Effector memory CD8-positive, alpha-beta T cell (primary cell): ENCODE data around the gene TMEM31.

Source experiments
- ATAC-seq: fragments of 150-1000 bp; cut with Tn5 transposase; replicated peaks from 2 replicates; pipeline ENCODE4 v1.10.0; 2021; ENCODE audit warnings: mild to moderate bottlenecking, moderate library complexity
- DNase-seq, 3 experiments: peaks; one replicate each; pipeline ENCODE4 v3.0.0; 2021
- H3K27ac Mint-ChIP-seq, 2 donors: one replicate each; pipeline ENCODE4 v1.8.0; 2022; ENCODE audit warnings: mild to moderate bottlenecking in 2 of 2, mixed read lengths in 2 of 2, moderate library complexity in 2 of 2
- H3K27me3 Mint-ChIP-seq, 2 donors: one replicate each; pipeline ENCODE4 v1.8.0; 2022; ENCODE audit warnings: mixed read lengths in 2 of 2
- H3K36me3 Mint-ChIP-seq: one replicate; pipeline ENCODE4 v1.8.0; 2022; ENCODE audit warnings: mild to moderate bottlenecking, moderate library complexity, mixed read lengths; ENCODE audit not compliant: insufficient read depth
- H3K4me1 Mint-ChIP-seq, 2 donors: one replicate each; pipeline ENCODE4 v1.8.0; 2022; ENCODE audit warnings: low read depth in 2 of 2, mixed read lengths in 2 of 2
- H3K4me3 Mint-ChIP-seq, 2 donors: one replicate each; pipeline ENCODE4 v1.8.0; 2022; ENCODE audit warnings: mild to moderate bottlenecking in 2 of 2, mixed read lengths in 2 of 2, moderate library complexity in 2 of 2
- H3K9me3 Mint-ChIP-seq, 2 donors: one replicate each; pipeline ENCODE4 v1.8.0; 2022; ENCODE audit warnings: mixed read lengths in 2 of 2
- total RNA-seq, 9 experiments: gene quantifications; one replicate each; lab custom pipeline; 2026; lab: John Stamatoyannopoulos, UW

The TMEM31 gene, protein sequence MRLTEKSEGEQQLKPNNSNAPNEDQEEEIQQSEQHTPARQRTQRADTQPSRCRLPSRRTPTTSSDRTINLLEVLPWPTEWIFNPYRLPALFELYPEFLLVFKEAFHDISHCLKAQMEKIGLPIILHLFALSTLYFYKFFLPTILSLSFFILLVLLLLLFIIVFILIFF
- 0 to 1.3 (median 0) reads per million in 9 experiments for total RNA-seq

DNA sequence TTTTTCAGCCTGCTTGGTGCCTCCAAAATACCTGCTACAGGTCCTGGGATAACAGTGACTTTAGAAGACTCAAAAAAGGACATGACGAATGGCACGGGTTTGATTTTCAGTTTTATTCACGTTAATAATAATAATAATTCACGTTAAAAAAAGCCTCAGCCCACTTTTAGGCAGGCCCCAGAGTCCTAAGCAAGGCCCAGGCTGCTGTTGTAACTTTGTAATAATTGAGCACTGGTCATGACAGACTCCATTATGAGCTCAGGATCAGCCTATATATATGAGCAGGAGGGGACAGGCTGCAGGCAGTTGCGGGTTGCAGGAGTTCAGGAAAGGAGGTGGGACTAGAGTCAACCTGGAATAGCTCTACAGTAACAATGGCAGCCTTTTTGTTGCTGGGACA, at the start of gene TMEM31:
TSS of gene TMEM31 (plus strand) at position 301 of the 400 bp plus-strand sequence. CDS start 1,350 bp downstream, outside the sequence.
- H3K4me3 Mint-ChIP-seq, result no peak within 1 kb of the TSS
- ATAC-seq (no peak), DNase-seq (no peak)
- no peaks in the 10 kb centered on the region for H3K4me1 Mint-ChIP-seq
- no peak within 1 kb of the TSS for H3K27ac Mint-ChIP-seq
- peaks cover 7 to 13% of the 10 kb centered on the region in 2 donors for H3K27me3 Mint-ChIP-seq
- H3K36me3 Mint-ChIP-seq, result no peaks in the 10 kb centered on the region
- no peaks in the 10 kb centered on the region for H3K9me3 Mint-ChIP-seq

DNA sequence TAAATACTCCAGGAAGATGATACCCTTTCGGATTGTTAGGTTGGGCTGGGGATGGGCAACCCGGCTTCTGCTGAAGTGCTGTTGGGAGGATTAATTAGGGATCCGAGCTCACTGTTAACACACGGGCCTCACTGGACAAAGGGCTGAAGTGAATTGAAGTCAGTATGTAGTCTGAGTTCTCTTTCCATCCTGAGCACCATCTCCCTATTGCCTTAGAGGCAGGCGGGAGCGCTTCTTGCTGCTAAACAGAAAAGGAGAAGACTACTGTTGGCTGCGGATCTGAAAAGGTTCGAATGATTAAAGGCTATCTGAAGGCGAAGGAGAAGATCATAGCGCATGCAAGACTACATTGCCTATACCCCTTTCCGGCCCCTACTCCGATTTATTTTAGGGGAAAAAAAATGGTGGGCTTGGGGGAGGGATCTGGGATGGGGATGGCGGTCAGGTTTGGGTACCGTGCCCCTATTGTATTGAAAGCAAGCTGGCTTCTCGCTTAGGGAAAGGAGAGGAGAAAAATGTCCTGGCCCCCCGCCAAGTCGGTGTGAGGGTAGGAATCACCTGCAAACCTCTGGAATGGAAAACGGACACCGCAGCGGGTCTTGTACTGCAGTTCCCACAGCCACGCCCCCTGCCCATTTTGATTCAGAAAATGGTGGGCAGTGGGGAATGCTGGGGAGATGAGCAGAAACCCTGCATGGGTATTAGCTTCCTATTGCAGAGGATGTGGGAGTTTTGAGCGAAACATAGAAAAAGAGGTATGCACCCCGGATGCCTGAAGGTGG, 46.5 kb upstream of the TMEM31 start:
- no peaks in the 10 kb centered on the region for H3K4me1 Mint-ChIP-seq
- H3K4me3 Mint-ChIP-seq, result no peak overlapping the region
- H3K27me3 Mint-ChIP-seq, result peaks cover 7 to 23% of the 10 kb centered on the region in 2 donors
- no peak for DNase-seq
- H3K9me3 Mint-ChIP-seq, result no peaks in the 10 kb centered on the region
- no peak overlapping the region for H3K27ac Mint-ChIP-seq
- no peaks in the 10 kb centered on the region for H3K36me3 Mint-ChIP-seq
- ATAC-seq, result no peak

DNA sequence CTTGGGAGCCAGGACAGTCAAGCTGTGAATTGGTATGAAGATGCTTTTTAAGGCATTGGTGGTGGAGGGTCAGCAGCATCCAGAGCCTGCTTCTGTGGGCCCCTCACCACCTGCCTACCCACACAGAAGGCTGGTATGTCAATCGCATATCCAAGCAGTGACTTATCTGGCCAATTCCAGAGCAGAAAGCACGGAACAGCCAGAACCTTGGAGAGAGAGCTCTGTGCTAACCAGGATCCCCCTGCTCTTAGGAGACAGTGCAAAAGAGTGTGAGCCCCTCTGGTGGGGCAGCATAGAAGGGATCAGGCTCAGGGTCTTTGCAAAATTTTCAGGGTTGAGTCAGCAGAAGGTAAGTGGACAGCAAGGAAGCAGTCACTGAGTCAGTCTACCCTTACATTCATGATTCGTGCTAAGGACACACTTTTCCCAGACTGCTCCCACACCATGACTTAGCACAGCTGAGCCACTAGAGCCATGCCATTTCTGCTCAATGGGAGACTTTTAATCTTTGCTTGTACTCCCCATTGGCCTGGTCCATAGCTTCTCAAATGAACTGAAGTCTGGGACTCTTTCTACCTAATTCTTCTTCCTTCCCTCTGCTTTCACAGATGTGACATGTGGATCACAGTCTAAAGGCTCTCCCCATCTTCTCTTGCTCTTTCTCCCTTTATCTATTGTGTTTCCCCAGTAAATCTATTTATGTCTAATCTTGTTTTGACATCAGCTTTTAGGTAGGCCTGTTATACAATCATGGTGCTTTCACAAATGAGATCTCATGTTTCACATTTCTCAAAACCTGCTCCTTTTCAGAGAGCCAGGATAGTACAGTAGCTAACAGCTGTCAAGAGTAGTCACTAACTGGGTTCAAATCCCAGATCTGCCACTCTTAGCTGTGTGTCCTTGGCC, 44.3 kb upstream of the TMEM31 start:
- no peak overlapping the region for H3K4me3 Mint-ChIP-seq
- H3K36me3 Mint-ChIP-seq, result no peaks in the 10 kb centered on the region

DNA sequence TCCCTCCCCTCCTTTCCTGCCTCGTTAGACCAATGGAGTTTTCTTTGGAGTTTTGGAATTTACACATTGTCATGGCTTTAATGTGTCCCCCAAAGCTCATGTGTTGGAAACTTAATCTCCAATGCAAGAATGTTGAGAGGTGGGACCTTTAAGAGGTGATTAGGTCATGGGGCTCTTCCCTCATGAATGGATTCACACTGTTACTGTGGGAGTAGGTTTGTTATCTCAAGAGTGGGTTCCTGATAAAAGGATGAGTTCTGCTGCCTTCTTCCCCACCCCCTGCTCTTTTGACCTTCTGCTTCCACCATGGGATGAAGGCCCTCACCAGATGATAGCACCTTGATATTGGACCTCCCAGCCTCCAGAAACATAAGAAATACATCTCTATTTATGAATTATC, 41.0 kb upstream of the TMEM31 start:
- Mint-ChIP-seq H3K27ac (no peak overlapping the region), H3K36me3 (no peaks in the 10 kb centered on the region), H3K4me1 (no peaks in the 10 kb centered on the region), H3K27me3 (peaks cover 0 to under 1% of the 10 kb centered on the region in 2 donors), H3K4me3 (no peak overlapping the region), H3K9me3 (no peaks in the 10 kb centered on the region)
- DNase-seq, result no peak
- no peak for ATAC-seq

More for the DNA sequence above, 44.3 kb upstream of the TMEM31 start:
- H3K9me3 Mint-ChIP-seq, result no peaks in the 10 kb centered on the region
- no peak overlapping the region for H3K27ac Mint-ChIP-seq
- ATAC-seq, result no peak
- H3K4me1 Mint-ChIP-seq, result no peaks in the 10 kb centered on the region
- DNase-seq, result no peak
- peaks cover 7 to 12% of the 10 kb centered on the region in 2 donors for H3K27me3 Mint-ChIP-seq

DNA sequence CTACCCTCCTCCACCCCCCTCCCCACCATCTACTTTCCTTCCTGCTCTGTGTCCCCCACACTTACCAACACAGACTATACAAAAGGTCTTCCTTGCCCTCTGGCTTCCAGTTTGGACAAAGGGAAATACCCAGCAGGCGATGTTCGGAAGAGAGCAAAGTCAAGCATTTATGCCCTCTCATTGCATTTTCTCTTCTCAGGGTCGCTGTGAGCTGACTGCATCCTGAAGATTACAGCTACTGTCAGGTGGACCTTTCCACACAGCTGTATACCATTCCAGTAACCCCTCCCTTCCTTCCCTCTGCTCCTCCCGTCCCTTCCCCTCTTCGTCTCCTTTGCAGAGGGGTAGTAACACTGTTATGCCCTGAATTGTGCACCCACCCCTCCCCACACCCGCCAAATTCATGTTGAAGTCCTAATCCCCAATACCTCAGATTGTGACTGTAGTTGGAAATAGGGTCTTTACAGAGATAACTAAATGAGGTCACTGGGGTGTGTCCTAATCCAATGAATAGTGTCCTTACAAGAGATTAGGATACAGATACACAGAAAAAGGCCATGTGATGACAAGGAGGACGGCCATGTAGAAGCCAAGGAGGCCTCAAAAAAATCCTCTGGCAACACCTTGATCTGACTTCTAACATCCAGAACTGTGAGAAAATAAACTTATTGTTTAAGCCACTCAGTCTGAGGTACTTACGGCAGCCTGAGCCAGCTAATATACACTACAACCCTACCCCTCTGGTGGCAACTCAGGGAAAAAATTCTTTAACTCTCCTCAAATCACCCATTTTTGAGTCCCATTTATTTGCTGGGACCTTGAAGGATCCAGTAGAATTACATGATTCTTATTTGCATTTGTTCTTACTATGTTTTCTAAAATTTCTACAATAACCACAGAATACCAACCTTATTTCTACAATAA, 35.9 kb upstream of the TMEM31 start:
- ATAC-seq, result no peak
- no peak overlapping the region for H3K4me3 Mint-ChIP-seq
- no peaks in the 10 kb centered on the region for H3K9me3 Mint-ChIP-seq
- no peak for DNase-seq
- no peaks in the 10 kb centered on the region for H3K27me3 Mint-ChIP-seq
- peaks cover 0 to 3% of the 10 kb centered on the region in 2 donors for H3K4me1 Mint-ChIP-seq
- peak overlapping the region in 1 of 2 donors; percentile 10 for H3K27ac Mint-ChIP-seq
- peaks cover 47% of the 10 kb centered on the region for H3K36me3 Mint-ChIP-seq

DNA sequence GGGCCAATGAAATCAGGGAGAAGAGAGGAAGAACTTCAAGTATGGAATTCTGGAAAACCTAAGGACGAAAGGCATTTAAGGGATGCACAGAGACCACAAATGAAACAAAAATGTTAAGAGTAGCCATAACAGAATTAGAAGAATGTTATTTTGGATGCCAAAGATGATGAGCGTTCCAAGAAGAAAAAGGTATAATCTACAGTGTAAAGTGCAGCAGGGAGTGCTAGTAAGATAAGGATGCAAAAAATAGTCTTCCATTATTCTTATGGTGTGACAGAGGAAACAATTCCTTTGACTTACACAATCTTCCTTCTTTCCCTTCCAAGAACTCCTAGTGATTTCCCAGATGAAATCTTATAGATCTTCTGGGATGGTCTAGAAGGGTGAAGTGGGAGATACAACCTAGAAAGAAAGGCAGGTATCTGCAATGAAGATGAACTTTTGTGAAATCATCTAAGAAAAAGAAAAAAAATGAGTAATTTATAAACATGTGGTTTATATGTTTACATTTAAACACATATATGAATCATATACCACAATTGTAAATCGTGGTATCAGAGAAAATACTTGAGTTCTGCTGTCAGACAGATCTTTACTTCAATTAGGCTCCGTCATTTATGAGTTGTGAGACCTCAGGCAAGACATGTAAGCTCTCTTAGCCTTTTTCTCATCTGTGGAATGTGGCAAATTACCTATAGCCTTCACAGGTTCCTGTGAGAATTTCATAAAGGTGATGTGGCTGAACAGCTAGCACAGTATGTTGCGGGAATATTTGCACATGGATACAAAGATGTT, 32.3 kb upstream of the TMEM31 start:
- DNase-seq, result no peak
- Mint-ChIP-seq H3K27ac (peak overlapping the region in 1 of 2 donors; percentile 85), H3K9me3 (no peaks in the 10 kb centered on the region), H3K4me1 (peaks cover 0 to 3% of the 10 kb centered on the region in 2 donors), H3K36me3 (peaks cover 72% of the 10 kb centered on the region), H3K27me3 (no peaks in the 10 kb centered on the region), H3K4me3 (no peak overlapping the region)
- ATAC-seq, result no peak

DNA sequence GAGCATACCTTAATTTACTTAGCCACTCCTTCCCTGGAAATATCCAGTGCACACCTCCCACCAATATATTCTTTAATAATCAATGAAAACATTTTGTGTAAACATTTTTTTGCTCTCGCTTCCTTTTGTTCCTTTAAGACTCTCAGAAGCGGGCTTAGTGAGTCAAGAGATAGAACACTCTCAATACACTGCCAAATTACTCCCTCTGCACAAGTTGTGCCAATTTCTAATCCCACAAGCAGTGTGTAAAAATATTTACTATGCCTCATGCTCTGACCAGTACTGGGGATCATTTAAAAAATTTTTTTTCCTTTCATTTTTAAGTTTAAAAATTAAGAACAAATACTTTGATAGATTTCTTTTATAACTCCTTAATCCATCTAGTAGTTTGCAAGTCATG, 29.3 kb upstream of the TMEM31 start:
- H3K27me3 Mint-ChIP-seq, result no peaks in the 10 kb centered on the region
- peaks cover 3 to 4% of the 10 kb centered on the region in 2 donors for H3K4me1 Mint-ChIP-seq
- H3K27ac Mint-ChIP-seq, result no peak overlapping the region
- no peaks in the 10 kb centered on the region for H3K9me3 Mint-ChIP-seq
- H3K36me3 Mint-ChIP-seq, result peaks cover 72% of the 10 kb centered on the region
- H3K4me3 Mint-ChIP-seq, result no peak overlapping the region
- DNase-seq (no peak), ATAC-seq (no peak)

DNA sequence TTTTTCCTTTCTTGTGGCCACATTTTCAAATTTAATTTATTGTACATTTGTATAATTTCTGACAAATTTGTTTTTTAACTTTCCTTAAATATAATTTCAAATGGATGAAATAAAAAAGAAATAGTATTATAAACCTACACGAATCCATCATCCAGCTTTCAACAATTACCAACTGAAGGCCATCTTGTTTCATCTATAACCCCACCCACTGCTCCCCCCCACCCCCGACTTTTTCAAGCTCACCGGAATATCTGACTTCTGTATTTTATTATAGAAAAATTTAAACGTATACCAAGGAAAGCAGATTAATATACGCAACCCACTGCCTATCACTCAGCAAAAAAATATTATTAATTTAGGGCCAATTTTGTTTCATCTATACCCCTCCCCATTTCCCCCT, 25.3 kb upstream of the TMEM31 start:
- no peaks in the 10 kb centered on the region for H3K27me3 Mint-ChIP-seq
- no peak for DNase-seq
- H3K36me3 Mint-ChIP-seq, result peaks cover 32% of the 10 kb centered on the region
- ATAC-seq, result no peak
- H3K27ac Mint-ChIP-seq, result no peak overlapping the region
- no peak overlapping the region for H3K4me3 Mint-ChIP-seq
- no peaks in the 10 kb centered on the region for H3K9me3 Mint-ChIP-seq
- H3K4me1 Mint-ChIP-seq, result peaks cover 0 to 4% of the 10 kb centered on the region in 2 donors

DNA sequence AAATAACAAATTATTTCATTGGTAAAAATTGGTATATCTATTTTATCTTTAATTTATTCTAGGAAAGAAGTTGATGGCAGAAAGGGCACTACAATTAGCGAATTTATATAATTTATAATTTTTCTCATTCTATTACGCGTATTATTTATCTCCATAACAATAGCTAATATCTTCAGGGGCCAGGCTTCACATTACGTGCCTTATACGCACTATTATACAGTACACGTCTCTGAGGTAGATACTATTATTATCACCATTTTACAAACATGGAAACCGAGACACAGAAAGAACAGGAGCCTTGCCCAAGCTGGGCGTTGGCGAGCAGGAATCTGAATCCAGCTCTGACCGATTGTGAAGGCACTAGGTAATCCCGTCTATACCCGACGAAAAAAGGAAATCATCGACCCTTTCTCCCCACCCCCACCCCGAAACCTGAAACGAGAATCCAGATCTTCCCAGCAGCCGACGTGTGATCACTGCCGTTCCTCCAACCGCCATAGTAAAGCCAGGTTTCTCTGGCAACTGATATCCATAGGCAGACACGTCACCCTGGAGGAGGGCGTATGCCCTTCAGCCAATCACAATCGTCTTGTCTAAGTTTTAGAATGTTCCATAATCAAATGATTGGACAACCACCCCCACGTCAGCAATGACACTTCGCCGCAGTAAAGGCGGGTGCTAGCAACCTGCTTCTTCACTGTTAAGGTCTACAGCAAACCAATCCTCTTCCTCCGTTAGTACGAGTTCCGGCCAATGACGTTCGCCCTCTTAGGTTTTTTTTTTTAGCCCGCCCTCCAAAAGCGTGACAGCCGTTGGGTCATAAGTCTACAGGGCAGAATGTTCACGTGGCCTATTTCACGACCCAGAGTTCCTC, 24.3 kb upstream of the TMEM31 start, which contains the start of gene MORF4L2:
TSS of gene MORF4L2 (minus strand) at position 501 of the 874 bp plus-strand sequence. CDS start 9,672 bp downstream, outside the sequence.
- H3K36me3 Mint-ChIP-seq, result peaks cover 30% of the 10 kb centered on the region
- DNase-seq (peak; percentile 79 to 82 (median 81)), ATAC-seq (peak; percentile 83)
- no peaks in the 10 kb centered on the region for H3K27me3 Mint-ChIP-seq
- no peaks in the 10 kb centered on the region for H3K9me3 Mint-ChIP-seq
- no peak within 1 kb of the TSS for H3K27ac Mint-ChIP-seq
- H3K4me3 Mint-ChIP-seq, result no peak within 1 kb of the TSS
- H3K4me1 Mint-ChIP-seq, result peaks cover 0 to 4% of the 10 kb centered on the region in 2 donors

DNA sequence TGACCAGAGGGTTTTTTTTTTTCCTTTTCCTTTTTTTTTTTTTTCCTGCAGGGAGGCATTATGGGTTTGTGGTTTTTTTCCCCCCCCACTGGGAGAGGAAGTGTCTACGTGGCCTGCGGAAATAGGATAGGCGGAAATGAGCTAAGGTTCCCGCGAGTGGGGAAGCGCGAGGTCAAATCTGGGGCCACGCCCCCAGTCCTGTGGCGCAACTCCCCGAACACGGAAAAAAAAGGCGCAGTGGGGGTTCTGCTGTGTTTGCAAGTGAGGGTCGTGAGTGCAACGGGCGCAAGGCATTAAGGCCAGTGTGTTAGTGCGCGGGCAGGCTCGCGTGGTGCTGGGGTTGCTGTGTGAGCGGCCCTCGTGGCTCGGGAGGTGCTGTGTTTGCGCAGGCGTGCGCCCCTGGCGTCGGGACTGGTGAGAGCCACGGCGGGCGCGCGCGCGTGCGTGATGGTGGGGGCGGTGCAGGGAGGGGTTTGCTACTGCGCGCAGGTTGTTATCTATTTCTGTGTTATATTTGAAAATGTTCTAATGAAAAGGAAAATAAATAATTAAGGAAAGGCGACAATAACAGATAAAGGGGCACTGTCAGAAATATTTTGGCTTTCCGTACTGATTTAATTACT, 23.5 kb upstream of the TMEM31 start:
- no peaks in the 10 kb centered on the region for H3K9me3 Mint-ChIP-seq
- ATAC-seq (peak; percentile 62), DNase-seq (peak; percentile 84 to 86 (median 84))
- peaks cover 0 to 4% of the 10 kb centered on the region in 2 donors for H3K4me1 Mint-ChIP-seq
- no peak overlapping the region for H3K4me3 Mint-ChIP-seq
- no peaks in the 10 kb centered on the region for H3K27me3 Mint-ChIP-seq
- peaks cover 22% of the 10 kb centered on the region for H3K36me3 Mint-ChIP-seq
- H3K27ac Mint-ChIP-seq, result no peak overlapping the region

DNA sequence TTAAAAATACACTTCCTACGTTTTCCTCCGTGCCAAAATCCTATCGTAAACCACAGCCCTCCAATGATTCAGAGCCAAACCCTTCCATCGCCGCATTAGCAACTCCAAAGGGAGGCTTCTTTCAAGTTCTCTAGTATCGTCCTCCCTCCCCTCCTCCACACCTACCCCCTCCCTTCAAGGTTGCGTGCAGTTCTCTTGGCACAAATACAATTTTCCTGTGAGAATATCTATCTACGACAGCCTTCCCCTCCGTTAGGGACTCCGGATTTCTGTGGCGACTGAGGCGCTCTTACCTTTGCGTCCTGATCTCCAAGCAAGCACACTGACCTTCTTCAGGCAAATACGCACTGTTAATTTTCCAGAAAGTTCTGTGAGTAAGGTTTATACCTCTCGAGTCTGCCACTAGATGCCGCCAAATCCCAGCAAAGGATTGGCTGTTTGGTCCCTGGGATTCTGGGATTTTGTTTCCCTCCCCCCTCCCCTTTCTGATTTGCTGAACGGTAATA, 23.0 kb upstream of the TMEM31 start:
- Mint-ChIP-seq H3K27me3 (no peaks in the 10 kb centered on the region), H3K9me3 (no peaks in the 10 kb centered on the region), H3K27ac (no peak overlapping the region), H3K36me3 (peaks cover 19% of the 10 kb centered on the region), H3K4me3 (no peak overlapping the region), H3K4me1 (peaks cover 0 to 4% of the 10 kb centered on the region in 2 donors)
- ATAC-seq (no peak), DNase-seq (peak; percentile 21 to 40 (median 22))
